Stimulated activated CD4-positive, alpha-beta T cell treated with anti-CD3 and anti-CD28 coated beads, Interleukin-2, amount 100 ng/mL, for 4 hours (primary cell): Measurements from ENCODE around the gene RD3L.

Source experiments
- DNase-seq: peaks from one replicate; pipeline ENCODE4 v3.0.0-alpha.2; 2020; ENCODE audit warnings: low read depth

The RD3L gene

DNA sequence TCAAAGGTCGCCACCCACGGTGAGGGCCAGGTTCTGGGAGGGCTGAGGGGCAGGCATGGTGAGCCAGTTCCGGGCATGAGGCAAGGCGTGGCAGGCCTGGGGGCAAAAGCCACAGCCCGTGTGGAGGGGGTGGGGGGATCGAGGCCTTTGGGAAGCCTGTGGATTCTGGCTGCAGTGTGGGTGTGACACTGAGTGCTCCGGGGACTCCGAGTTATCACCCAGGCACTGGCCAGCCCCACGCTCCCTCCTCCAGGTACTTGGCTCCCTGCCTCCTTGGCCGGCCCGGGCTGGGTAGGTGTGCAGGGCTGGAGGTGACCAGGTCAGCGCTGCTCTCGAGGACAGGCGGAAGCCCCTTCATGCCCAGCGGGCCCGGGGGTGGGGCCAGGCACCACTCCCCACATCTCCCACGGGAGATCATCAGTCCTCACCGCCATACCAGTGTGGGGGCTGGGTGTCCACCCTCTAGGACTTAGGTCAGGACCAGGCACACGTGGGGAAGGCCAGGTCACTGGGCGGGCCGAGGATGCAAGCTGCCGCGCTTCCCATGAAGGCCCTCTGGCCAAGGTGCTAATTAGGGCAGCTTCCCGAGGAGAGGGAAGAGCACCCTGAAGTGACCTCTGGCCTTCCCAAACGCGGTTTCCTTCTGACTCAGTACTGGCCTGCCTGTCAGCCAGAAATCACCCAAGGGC is 48.2 kb downstream of the RD3L start:
- no peak for DNase-seq

DNA sequence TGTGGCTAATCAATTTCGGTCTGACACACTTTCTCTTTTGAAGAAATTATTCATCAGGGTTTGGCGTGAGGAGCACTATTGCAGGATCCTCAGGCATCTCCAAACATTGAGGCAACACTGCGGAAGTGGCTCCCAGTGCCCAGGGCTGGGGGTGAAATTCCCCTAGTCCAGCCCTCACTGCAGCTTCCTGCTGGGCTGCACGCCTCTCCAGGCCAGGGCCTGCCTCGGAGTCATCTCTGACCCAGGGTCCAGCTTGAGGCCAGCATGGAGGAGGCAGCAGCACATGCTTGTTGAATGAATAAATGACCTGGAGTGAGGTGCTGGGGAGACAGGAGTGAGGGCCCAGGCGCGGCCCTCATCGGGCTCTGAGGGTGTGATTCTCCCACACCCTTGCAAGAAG is 50.1 kb downstream of the RD3L start:
- DNase-seq: no peak

DNA sequence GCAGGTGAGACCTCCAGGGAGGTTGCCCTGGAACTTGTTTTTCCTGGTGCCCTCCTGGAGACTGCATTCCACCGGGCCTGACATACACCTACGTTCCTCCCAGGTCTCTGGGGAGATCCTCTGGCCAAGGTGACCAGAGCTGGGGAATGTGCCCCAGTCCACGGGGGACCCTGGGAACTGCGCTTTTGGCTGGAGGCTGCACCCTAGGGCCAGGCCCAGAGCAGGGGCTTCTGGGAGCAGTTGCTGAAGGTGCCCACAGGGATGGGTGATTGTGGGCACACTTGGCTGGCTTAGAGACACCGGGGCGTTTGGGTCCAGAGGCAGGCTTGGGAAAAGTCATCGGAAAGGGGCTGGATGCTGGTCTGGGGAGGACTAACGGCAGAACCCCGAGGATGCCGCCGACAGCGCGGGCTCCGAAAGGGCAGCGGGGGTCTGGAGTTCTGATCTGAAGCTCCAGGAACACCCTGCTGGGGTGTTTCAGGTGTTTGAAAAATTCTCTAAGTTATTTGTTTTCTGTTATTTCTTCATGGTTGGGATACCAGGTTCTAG is 50.6 kb downstream of the RD3L start:
- DNase-seq: no peak

DNA sequence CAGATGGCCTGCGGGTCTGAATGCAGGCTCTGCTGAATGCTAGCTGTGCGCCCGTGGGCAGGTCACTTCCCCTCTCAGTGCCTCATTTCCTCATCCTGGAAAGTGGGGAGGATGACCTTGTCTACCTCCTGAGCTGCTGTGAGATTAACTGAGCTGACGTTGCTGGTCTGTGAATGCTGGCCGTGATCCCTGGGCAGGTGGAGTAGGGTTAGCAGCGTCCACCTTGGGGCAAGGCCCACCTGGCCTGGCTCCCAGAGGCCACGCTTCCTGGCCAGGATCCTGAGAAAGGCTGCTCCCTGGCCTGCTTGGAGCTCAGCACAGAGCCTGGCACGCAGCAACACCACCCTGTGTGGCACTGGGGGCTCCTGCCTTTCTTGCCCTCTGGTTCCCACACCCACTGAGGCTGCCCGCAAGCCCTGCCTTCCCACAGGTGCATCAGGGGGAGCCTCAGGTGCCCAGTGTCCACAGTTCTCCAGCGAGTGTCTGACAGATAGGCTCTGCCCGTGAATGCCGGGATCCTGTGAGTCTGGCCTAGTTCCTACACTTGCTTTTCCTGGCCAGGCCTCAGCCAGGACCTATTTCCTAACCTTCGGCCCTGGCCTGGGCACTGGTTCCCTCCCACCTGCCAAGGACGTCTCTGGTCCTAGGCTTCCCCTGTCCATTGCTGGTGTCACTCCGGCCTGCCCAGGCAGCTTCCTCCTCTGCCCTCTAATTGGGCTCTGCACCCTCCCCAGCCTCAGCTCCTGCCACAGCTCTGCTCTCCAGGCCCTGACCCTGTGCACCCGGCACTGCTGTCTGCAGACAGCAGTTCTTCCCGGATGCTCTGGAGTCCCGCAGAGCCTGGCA is 51.3 kb downstream of the RD3L start:
- DNase-seq: no peak
